ENCODE data around the gene KLHL36.
A peak's percentile ranks its signal among the peaks of the same experiment; 100 is the strongest.
"Not testable (repeated sequence)": the region's sequence is repeated elsewhere in the genome, so short reads cannot be mapped to it uniquely, and the experiment has no call there.

Gene KLHL36

GRCh38 chr16:84617041-84617790, 31.1 kb upstream of the KLHL36 start:
- DNase-seq, result no peak

- DNase-seq, result peak; percentile 88 to 93
These were observed 30.3 kb upstream of the KLHL36 start, which contains the start of gene COTL1 for GRCh38 chr16:84617791-84618580. TSS of gene COTL1 (minus strand) at chr16:84618078. CDS start at chr16:84617914, 164 bp downstream.

GRCh38 chr16:84618581-84619460, 29.5 kb upstream of the KLHL36 start:
- DNase-seq, result no peak

GRCh38 chr16:84620913-84621312, 27.4 kb upstream of the KLHL36 start:
- not testable (repeated sequence) for DNase-seq

- DNase-seq, result no peak
These were observed 22.8 kb upstream of the KLHL36 start for GRCh38 chr16:84625556-84625955.

GRCh38 chr16:84628226-84628731, 20.0 kb upstream of the KLHL36 start:
- no peak for DNase-seq

GRCh38 chr16:84629580-84629979, 18.7 kb upstream of the KLHL36 start:
- no peak for DNase-seq

- DNase-seq, result no peak
These were observed 18.3 kb upstream of the KLHL36 start for GRCh38 chr16:84630009-84630408.

GRCh38 chr16:84630446-84631152, 17.7 kb upstream of the KLHL36 start:
- DNase-seq, result no peak

GRCh38 chr16:84631153-84631466, 17.2 kb upstream of the KLHL36 start:
- DNase-seq, result no peak

GRCh38 chr16:84631886-84632285, 16.4 kb upstream of the KLHL36 start:
- no peak for DNase-seq

GRCh38 chr16:84632862-84633261, 15.4 kb upstream of the KLHL36 start:
- DNase-seq, result not testable (repeated sequence)

- DNase-seq, result no peak
These were observed 14.7 kb upstream of the KLHL36 start for GRCh38 chr16:84633622-84634021.

GRCh38 chr16:84635702-84636101, 12.6 kb upstream of the KLHL36 start:
- no peak for DNase-seq

GRCh38 chr16:84637709-84638108, 10.6 kb upstream of the KLHL36 start:
- DNase-seq, result no peak

GRCh38 chr16:84638231-84638806, 10.0 kb upstream of the KLHL36 start:
- DNase-seq, result no peak

GRCh38 chr16:84640145-84640544, 8.2 kb upstream of the KLHL36 start:
- no peak for DNase-seq

- no peak for DNase-seq
These were observed 6.5 kb upstream of the KLHL36 start for GRCh38 chr16:84641643-84642358.

GRCh38 chr16:84643180-84643583, 5.1 kb upstream of the KLHL36 start:
- no peak for DNase-seq

- DNase-seq, result peak in 1 of 2 experiments; percentile 22
These were observed 4.6 kb upstream of the KLHL36 start for GRCh38 chr16:84643674-84644073.

Measured in SHP77 (cell line).